ENCODE data around the gene SORBS2.

DNA sequence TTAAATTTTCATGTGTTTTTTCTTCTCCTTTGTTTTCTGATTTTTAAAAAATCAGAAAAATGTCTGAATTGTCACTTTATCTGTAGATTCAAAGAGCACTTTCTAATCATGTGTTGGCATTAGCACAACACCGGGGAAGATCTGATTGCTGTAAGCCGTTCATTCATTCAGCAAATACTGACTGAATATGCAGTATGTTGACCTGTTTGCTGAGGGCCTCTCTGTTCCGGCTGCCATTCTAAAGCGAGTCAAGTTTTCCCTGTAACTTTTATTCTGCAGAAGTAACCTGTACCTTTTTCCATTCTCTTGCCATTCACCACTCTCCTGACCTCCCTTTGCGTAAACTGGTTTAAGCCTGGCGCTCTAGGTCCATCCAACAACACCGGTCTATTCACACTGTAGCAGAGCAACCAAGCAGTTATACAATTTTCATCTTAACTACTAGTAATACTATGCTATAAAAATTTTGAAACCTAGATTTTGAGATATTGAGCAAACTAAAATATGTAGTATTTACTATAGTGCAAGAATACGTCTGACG is 6.7 kb downstream of the SORBS2 start:
- TF ChIP-seq, protein P1, sequence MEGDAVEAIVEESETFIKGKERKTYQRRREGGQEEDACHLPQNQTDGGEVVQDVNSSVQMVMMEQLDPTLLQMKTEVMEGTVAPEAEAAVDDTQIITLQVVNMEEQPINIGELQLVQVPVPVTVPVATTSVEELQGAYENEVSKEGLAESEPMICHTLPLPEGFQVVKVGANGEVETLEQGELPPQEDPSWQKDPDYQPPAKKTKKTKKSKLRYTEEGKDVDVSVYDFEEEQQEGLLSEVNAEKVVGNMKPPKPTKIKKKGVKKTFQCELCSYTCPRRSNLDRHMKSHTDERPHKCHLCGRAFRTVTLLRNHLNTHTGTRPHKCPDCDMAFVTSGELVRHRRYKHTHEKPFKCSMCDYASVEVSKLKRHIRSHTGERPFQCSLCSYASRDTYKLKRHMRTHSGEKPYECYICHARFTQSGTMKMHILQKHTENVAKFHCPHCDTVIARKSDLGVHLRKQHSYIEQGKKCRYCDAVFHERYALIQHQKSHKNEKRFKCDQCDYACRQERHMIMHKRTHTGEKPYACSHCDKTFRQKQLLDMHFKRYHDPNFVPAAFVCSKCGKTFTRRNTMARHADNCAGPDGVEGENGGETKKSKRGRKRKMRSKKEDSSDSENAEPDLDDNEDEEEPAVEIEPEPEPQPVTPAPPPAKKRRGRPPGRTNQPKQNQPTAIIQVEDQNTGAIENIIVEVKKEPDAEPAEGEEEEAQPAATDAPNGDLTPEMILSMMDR (IDR thresholded peaks at IDR 0.05): no peak
- no peak for TF ChIP-seq EP300 (IDR thresholded peaks at IDR 0.05; ENCODE audit: low read depth)

All from transverse colon (tissue), 3 donors.